HG02885 (cell line): ENCODE results near the gene CDC6.

Experiments
- ATAC-seq: cut with Tn5 transposase; IDR thresholded peaks from one replicate; pipeline ENCODE4 v1.9.1; 2021; ENCODE audit warnings: mild to moderate bottlenecking; ENCODE audit not compliant: unreplicated experiment, poor library complexity

The CDC6 gene, protein sequence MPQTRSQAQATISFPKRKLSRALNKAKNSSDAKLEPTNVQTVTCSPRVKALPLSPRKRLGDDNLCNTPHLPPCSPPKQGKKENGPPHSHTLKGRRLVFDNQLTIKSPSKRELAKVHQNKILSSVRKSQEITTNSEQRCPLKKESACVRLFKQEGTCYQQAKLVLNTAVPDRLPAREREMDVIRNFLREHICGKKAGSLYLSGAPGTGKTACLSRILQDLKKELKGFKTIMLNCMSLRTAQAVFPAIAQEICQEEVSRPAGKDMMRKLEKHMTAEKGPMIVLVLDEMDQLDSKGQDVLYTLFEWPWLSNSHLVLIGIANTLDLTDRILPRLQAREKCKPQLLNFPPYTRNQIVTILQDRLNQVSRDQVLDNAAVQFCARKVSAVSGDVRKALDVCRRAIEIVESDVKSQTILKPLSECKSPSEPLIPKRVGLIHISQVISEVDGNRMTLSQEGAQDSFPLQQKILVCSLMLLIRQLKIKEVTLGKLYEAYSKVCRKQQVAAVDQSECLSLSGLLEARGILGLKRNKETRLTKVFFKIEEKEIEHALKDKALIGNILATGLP

DNA sequence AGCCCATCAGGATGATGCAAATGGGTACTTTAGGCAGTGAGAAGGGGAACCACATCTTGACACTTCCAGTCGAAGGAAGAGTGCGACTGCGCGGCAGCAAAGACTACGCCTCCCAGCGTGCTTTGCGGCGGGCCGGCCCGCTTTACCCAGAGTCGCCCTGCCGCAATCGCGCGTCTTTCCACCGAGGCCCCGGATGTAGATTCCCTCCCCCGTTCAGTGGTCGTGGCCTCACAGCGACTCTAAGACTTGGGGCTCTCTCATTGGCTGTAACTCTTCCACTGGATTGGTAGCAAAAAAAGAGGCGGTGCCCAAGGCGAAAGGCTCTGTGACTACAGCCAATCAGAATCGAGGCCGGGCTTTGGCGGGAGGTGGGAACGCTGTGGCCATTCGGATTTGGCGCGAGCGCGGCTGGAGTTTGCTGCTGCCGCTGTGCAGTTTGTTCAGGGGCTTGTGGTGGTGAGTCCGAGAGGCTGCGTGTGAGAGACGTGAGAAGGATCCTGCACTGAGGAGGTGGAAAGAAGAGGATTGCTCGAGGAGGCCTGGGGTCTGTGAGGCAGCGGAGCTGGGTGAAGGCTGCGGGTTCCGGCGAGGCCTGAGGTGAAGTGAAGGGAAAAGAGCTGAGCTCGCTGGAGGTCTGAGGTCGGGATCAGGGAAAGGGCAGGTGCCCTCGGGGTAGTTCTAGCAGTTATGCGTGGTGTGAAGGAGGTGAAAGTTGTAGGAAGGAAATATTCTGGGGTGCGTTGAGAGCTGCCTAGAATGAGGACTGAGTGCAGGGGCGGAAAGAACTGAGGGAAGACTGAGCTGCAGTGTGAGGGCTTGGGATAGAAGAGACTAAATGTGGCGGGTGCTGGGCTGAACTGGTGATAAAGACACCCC lies at the start of gene CDC6:
Gene CDC6 (plus strand): TSS at position 386 of the 876 bp plus-strand sequence. CDS start 1,542 bp downstream, outside the sequence.
- peak; percentile 95 for ATAC-seq

DNA sequence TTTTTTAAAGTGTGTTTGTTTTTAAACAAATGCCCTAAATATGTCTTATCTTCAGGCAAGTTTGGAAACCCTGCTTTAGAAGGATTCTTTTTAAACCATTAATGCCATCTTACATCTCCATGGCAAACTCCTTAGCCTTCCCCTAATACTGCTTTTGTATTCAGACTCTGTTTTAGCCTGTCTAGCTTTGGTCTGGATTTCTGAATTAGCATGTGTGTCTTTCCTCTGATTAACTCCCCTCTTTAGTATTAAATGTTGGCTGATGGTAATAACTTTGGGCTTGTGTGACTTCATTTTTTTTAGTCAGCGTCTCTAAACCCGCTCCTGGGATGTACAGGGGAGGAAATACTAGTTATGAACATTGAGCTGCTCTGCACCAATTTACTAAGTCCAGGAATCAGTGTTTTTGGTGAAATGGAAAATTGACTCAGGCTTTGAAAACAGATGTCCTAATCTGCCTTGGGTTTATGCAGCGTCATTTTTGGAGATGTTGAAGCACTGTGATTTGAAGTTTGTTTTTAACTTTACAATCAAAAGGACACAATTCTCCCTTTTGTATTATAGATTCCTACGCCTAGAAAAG lies 46.3 kb upstream of the CDC6 start:
- ATAC-seq: no peak

DNA sequence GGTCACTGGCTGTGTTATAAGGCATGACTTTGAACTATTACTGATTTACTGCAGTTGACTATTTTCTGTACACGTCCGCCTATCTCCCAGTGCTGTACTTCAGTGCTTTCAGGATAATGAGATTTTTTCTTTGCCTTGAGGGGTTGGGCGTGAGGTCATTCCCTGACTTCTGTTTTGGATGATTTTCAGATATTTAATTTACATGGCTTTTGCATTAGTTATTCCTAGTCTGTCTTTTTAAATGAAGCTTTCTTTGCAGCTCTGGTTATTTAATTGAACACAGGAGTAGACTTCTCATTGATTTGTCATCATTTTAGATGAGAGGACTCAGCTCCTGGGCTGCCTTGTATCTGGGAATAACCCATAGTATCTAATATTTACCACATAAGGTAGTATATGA lies 44.9 kb upstream of the CDC6 start:
- no peak for ATAC-seq

DNA sequence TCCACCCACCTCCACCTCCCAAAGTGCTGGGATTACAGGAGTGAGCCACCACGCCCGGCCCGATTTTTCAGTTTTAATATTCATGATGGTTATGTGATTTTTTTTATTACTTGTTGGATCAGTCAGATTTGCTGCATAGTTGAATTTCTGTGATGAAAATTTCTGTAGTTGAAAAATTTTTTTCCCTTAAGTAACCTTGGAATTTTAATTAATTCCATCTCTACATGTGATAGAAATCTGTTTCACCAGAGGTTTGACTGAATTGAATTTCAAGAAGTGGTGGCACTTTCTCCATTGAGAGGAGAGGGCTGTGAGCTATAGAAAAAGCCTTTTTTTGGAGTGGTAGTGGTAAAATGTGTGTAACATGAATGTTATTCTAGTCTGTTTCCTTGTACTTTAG lies 43.9 kb upstream of the CDC6 start:
- no peak for ATAC-seq

DNA sequence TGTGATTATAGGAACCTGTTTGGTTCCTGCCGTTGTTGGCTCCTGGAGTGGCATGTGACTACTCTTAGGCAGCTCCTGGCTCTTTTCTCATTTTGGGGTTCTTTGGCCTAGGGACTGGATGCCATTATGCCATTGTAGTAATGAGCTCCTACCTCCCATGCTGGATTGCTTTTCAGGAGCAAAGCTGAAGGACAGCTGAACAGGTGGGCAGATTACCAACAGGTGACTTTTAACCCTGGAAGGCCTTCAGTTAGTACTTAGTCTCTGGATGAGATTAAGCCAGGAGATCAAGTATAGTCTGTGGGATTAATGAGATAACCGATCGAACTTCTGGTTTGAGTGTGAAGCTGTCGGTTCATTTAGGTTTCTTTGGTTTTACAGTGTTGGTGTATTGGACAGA lies 43.4 kb upstream of the CDC6 start:
- no peak for ATAC-seq

DNA sequence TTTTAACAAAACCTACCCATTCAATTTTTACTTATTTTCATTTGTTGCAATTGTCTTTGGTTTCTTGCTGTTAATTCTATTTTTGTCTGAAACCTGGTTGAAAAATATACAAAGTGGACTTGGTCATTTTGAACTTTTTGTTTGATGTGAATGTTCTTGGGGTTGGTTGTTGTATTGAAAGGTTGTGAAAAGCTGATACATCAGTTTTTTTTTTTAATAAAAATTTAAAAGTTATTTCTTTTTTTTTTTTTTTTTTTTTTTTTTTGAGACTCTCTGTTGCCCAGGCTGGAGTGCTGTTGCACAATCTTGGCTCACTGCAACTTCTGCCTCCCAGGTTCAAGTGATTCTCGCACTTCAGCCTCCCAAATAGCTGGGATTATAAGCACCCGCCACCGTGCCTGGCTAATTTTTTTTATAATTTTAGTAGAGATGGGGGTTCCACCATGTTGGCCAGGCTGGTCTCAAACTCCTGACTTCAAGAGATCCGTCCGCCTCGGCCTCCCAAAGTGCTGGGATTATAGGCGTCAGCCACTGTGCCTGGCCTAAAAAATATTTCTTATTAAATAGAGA lies 39.7 kb upstream of the CDC6 start:
- no peak for ATAC-seq

DNA sequence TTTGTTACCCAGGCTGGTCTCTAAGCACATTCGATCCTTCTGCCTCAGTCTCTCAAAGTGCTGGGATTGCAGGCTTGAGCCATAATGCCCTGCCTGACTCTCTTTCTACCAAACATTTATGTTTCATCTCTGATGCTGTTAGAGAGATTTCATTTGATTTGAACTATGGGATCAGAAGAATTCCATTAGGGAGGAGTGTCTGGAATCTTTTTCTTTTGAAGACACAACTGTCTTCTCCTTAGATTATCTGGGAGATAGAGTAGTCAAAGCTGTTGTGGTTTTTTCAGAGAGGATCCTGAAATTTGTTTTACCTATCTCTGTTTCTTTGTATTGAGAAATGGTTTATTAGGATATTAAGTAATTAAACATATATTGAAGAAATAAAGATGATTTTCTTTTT lies 39.2 kb upstream of the CDC6 start:
- no peak for ATAC-seq

DNA sequence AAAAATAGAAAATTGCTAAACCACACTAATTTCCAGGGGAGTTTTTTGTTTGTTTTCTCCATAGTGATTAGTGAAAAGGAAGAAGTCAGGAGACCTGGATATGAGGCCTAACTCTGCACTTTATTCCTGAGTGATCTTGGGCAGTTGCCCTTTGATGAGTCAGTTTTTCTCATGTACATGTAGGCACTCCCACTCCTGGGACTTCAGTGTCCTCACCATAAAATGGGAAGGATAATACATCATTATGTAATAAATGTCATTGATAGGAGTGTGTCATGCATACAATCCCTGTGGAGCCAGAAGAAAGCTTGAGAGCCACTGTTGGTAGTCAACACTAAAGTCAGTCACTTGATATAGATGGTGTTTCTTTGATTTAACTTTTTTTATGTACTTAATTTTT lies 36.1 kb upstream of the CDC6 start:
- ATAC-seq: no peak

DNA sequence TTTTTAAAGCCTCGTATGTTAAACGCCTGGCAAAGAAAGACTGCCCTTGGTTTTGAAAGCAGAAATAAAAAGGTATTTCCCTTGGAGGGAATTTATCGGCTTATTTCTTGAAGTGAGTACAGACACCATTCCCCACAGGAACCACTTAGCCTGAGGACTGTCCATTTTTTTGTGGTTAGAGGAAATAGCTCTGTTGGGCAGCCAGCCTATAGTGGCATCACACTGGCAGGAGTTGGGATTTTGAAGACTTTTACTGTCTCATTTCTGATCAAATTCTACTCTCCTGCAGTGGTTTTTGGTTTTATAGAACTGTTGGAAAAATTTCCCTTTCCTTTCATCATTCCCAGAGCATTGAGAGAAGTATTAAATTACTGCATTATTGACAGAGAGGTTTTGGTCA lies 34.1 kb upstream of the CDC6 start:
- ATAC-seq: no peak

DNA sequence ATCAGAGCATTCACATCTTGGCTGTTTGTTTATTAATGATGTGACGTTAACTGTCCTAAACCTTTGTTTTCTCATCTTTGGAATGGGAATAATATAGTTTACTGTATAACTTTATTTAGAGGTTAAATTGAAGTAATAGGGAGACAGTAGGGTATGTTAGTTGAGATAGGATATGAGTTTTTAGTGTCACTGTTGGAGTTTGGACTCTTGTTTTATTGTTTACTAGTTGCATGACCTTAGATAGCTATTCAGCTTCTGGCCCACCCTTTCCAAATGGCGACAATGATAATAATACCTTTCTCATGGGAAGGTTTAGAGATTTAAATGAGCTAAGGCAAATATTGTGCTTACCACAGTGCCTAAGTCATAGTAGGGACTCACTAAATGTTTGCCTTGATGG lies 28.2 kb upstream of the CDC6 start:
- no peak for ATAC-seq

DNA sequence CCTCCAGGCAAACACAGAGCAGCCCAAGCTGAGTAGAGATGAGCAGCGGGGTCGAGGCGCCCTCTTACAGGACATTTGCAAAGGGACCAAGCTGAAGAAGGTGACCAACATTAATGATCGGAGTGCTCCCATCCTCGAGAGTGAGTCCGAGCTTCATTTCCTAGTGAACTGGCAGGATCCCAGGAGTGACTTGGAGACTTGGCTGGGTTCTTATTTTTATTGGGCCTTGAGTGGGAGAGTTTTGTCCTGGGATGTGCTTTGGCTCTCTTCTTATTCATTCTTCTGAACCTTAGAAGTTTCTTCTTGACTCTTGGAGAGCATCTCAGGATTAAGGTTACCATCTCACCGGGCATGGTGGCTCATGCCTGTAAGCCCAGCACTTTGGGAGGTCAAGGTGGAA lies 27.2 kb upstream of the CDC6 start:
- no peak for ATAC-seq

DNA sequence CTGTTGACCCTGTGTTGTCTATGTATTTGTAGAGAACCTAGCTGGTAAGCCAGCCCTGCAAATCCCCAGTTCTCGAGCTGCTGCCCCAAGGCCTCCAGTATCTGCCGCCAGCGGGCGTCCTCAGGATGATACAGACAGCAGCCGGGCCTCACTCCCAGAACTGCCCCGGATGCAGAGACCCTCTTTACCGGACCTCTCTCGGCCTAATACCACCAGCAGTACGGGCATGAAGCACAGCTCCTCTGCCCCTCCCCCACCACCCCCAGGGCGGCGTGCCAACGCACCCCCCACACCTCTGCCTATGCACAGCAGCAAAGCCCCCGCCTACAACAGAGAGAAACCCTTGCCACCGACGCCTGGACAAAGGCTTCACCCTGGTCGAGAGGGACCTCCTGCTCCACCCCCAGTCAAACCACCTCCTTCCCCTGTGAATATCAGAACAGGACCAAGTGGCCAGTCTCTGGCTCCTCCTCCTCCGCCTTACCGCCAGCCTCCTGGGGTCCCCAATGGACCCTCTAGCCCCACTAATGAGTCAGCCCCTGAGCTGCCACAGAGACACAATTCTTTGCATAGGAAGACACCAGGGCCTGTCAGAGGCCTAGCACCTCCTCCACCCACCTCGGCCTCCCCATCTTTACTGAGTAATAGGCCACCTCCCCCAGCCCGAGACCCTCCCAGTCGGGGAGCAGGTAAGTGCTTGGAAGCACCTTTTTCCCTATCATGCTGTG lies 23.1 kb upstream of the CDC6 start:
- ATAC-seq: no peak

DNA sequence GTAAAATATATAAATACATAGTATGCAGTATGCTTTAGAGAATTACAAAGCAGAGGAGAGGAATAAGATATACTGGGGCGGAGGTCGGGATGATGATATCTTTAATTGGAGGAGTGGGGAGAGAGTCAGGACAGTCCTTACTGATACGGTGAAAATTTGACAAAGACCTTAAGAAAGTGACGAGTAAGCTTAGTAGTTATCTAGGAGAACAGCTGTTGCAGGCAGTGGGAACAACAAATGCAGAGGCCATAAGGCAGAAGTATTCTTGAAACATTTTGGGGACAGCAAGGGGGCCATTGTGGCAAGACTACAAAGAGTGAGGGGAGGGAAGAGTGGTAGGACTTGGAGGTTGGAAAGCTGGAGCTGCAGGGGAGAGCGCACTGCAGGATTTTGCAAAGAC lies 22.3 kb upstream of the CDC6 start:
- ATAC-seq: no peak

DNA sequence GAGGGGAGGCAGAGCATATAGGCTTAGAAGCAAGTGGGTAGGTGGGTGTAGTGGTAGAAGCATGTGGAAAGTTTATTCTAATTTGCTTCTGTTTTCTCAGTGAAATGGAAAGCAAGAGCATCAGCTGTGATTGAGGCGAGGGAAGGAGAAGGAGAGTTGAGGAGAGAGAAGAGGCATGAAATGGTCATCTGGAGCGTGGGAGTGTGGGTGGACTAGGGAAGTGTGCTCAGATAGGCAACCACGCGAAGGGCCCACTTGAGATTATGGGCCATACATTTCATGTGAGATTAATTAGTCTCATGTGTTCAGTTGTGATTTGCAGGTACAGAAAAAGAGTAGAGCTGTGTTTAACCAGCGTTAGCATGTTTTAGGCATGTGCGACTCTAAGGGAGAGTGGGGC lies 20.8 kb upstream of the CDC6 start:
- no peak for ATAC-seq

DNA sequence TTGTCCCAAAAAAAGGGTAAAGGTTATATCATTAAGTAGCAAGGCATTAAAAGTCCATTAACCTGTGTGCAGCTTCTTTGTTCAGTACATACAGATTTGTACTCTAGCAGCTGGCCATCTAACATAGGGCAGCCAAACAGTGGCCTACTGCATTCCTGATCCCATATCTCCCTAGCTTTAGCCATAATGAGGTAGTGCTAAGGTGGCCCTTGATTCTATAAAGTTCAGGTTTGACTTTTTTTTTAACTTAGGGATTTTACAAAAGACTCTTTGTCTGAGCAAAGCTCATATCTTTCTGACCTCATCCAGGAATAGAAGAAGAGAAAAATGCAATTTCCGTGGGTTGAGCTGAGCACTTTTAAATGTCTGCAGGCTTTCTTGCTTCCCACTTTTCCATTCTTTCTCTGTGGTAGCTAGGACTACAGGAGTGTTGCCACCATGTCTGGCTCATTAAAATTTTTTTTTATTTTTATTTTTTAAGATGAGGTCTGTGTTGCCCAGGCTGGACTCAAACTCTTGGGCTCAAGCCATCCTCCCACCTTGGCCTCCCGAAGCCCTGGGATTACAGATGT lies 19.5 kb upstream of the CDC6 start:
- ATAC-seq: no peak

DNA sequence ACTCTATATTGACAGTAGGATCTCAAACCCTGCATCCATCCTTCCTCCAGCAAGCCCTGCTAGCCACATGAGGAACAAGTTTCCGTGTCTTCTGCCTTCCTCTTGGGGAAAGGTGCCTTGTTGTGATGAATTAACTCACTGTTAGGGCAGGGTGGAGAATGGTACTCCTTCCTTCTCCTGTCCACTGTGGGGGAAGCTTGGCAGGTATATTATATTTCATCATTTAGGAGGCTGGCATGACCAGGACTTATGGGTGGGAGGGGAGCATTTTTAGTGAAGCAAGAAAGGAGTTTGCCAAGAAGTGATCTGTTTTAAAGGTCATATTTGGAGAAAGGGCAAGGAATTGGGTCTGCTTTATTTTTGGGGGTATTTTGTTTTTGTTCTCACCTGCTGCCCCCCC lies 9.3 kb upstream of the CDC6 start:
- ATAC-seq: no peak

DNA sequence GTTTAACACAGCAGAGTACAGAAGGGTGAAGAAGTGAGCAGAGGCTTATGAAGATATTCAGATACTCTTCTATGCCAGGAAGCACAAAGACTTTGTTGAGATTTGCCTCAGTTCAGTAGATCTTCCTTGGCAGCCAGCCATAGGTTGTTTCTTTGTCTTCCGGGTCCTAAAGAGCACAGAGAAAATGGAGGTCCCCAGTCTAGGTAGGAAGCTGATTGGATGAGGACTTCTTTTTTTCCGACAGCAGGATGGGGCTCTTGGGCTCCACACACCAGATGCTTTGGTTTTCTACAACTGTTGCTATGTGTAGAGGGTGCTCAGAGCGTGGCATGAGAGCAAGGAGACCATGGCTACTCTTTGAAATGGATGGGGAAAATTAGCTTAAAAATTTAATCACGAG lies 8.3 kb upstream of the CDC6 start:
- no peak for ATAC-seq

DNA sequence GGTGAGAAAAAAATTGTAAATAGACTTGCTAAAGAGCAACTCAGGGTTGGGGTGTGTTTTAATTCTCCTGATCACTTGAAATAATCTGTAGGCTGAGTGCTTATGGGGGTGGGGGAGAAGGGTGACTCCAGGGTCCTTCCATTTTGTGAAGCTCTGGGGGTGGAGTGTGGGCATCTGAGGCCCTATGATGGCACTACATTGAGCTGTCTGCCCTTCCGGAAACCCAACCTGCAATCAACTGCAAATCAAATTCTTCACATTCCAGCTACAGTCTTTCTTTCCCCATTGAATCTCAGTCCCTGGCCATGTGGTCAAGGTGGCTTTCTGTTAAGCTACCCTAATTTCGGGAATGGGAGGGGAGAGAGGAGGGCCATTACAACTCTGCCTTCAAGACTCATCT lies 6.0 kb upstream of the CDC6 start:
- no peak for ATAC-seq

DNA sequence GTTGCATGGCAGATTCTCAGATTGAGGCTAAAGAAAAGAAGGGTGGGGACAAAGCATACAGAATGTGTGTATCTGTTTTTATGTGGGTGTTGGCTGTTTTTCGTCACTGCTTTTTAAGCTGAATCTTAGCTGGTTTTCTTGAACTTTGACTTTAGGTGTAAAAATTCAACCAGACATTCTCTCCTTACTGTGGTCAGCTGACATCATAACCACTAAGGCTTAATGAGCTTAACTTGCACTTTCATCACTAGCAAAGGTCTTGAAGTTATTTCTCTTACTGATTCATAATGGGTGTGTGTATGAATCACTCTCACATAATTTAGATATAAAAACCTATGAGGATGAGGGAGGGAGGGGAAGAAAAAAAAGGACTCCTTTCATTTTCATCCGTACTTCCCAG lies 4.0 kb upstream of the CDC6 start:
- ATAC-seq: no peak
